HepG2 (cell line): Measurements from ENCODE around the gene FUCA1. TPM values are rescaled to one million over a fixed set of nuclear protein-coding genes. Genes with fewer than 3 reads are reported as not detected.

ENCODE experiments used
- ATAC-seq: fragments of 200-7000 bp; cut with Tn5 transposase; 3 replicates; pipeline ENCODE4 v1.9.1; 2020; ENCODE audit warnings: mild to moderate bottlenecking, moderate library complexity
- BruUV-seq: library from RNA; stranded (reverse); fragments of 400-500 nt; replicated peaks from 2 replicates; lab custom pipeline; 2021; lab: Mats Ljungman, UMichigan
- CTCF ChIA-PET: fragments of 300-600 bp; formaldehyde crosslinking; extraction: SDS; loops from one replicate; lab custom pipeline; 2021; ENCODE audit warnings: low total read pairs, inconsistent platforms, low intra/inter-chr PET ratio; lab: Yijun Ruan, JAX
- POLR2A ChIA-PET: fragments of 350-600 bp; sonication (Branson Sonifier 250); formaldehyde crosslinking; loops from one replicate; lab custom pipeline; 2020; ENCODE audit warnings: antibody characterized with exemption, inconsistent platforms; lab: Yijun Ruan, JAX
- DNase-seq: peaks from one replicate; pipeline ENCODE4 v3.0.0-alpha.2; 2015; ENCODE audit warnings: low spot score
- FAIRE-seq: peaks from 3 replicates; lab custom pipeline; 2011; peaks lifted over from hg19 to GRCh38; lab: Jason Lieb, UNC
- H2AFZ ChIP-seq: one replicate; pipeline ENCODE4 v1.6.1; 2011; ENCODE audit warnings: low read length, inconsistent platforms
- H3K27ac ChIP-seq: fragments of 300-600 bp; 3 replicates; pipeline ENCODE4 v1.8.0; 2011; ENCODE audit warnings: mixed run types, mild to moderate bottlenecking, mixed read lengths, low read length, inconsistent platforms; ENCODE audit not compliant: insufficient read depth; ENCODE audit errors: extremely low read length
- H3K27me3 ChIP-seq, 2 experiments: fragments of 200-600 bp in 1 of 2; 2 replicates in 1 of 2; 3 replicates in 1 of 2; pipeline versions ENCODE4 v1.6.0 to v1.8.0; 2011; ENCODE audit warnings: low read length in 2 of 2, mild to moderate bottlenecking in 2 of 2, moderate library complexity in 2 of 2, inconsistent platforms in 1 of 2; ENCODE audit not compliant: insufficient read depth in 2 of 2, control insufficient read depth in 1 of 2
- H3K36me3 ChIP-seq, 2 experiments: fragments of 200-600 bp in 1 of 2; replicated peaks in 1 of 2; 2 replicates in 1 of 2; 3 replicates in 1 of 2; pipeline versions ENCODE4 v1.5.1 to v1.8.0; 2011; ENCODE audit warnings: low read length in 2 of 2, inconsistent platforms in 1 of 2; ENCODE audit not compliant: insufficient read depth in 2 of 2, control insufficient read depth in 1 of 2
- H3K4me1 ChIP-seq: 2 replicates; pipeline ENCODE4 v1.5.1; 2012; ENCODE audit warnings: low read length, inconsistent platforms; ENCODE audit not compliant: insufficient read depth
- H3K4me2 ChIP-seq: 2 replicates; pipeline ENCODE4 v1.6.0; 2011; ENCODE audit warnings: low read depth, low read length, inconsistent platforms
- H3K4me3 ChIP-seq, 3 experiments: fragments of 200-600 bp in 1 of 3; sonication (generic), shearing (Covaris generic) in 1 of 3; replicated peaks in 1 of 3; 2 replicates each; pipeline ENCODE4 v1.5.1; 2011 to 2016; ENCODE audit warnings: low read length in 3 of 3, inconsistent platforms in 2 of 3, low read depth in 2 of 3, mild to moderate bottlenecking in 2 of 3, control low read depth in 1 of 3, mixed read lengths in 1 of 3; ENCODE audit not compliant: insufficient read depth in 1 of 3
- H3K79me2 ChIP-seq: one replicate; pipeline ENCODE4 v1.6.1; 2011; ENCODE audit warnings: low read length, inconsistent platforms; ENCODE audit not compliant: insufficient read depth
- H3K9ac ChIP-seq: 2 replicates; pipeline ENCODE4 v1.6.0; 2011; ENCODE audit warnings: mild to moderate bottlenecking, low read depth, low read length, inconsistent platforms; ENCODE audit not compliant: insufficient read depth
- H3K9me3 ChIP-seq: 2 replicates; pipeline ENCODE4 v1.5.1; 2012; ENCODE audit warnings: mild to moderate bottlenecking, low read length
- H4K20me1 ChIP-seq: 2 replicates; pipeline ENCODE4 v1.6.0; 2011; ENCODE audit warnings: inconsistent platforms, mild to moderate bottlenecking, low read length, moderate library complexity; ENCODE audit not compliant: insufficient read depth
- ADNP ChIP-seq: sonication (generic); formaldehyde crosslinking; IDR thresholded peaks from 2 replicates; pipeline ENCODE4 v1.4.0; 2020; ENCODE audit warnings: missing genetic modification reagents
- AGO2 ChIP-seq: fragments of 200-400 bp; formaldehyde crosslinking; optimal IDR thresholded peaks from 2 replicates; pipeline ENCODE3; 2017; ENCODE audit warnings: mild to moderate bottlenecking, low read depth, low read length, moderate library complexity
- CAMTA2 ChIP-seq: sonication (generic); formaldehyde crosslinking; IDR thresholded peaks from 2 replicates; pipeline ENCODE4 v1.4.0; 2020; ENCODE audit warnings: mild to moderate bottlenecking, missing genetic modification reagents, borderline replicate concordance
- CREB1 ChIP-seq, 2 experiments: fragments of 450-650 bp in 1 of 2; IDR thresholded peaks; 2 replicates each; pipeline ENCODE4 v1.6.1; 2016 to 2017; ENCODE audit warnings: control low read depth in 1 of 2, mild to moderate bottlenecking in 1 of 2, missing compliant biosample characterization in 1 of 2, missing genetic modification characterization in 1 of 2
- CSRNP1 ChIP-seq: sonication (generic); formaldehyde crosslinking; IDR thresholded peaks from 2 replicates; pipeline ENCODE4 v1.8.1; 2023; ENCODE audit warnings: mild to moderate bottlenecking, missing genetic modification reagents
- FOSL2 ChIP-seq: sonication (generic); formaldehyde crosslinking; IDR thresholded peaks from 2 replicates; pipeline ENCODE4 v1.4.0; 2020; ENCODE audit warnings: missing genetic modification reagents
- HDAC2 ChIP-seq: sonication (generic); formaldehyde crosslinking; IDR thresholded peaks from 2 replicates; pipeline ENCODE4 v1.4.0; 2020; ENCODE audit warnings: missing genetic modification reagents
- HNRNPUL1 ChIP-seq: fragments of 200-400 bp; formaldehyde crosslinking; IDR thresholded peaks from 2 replicates; pipeline ENCODE4 v1.6.1; 2017; ENCODE audit warnings: low read depth, mild to moderate bottlenecking, low read length, moderate library complexity
- HOXA5 ChIP-seq: sonication (generic); formaldehyde crosslinking; IDR thresholded peaks from 2 replicates; pipeline ENCODE4 v1.4.0; 2020; ENCODE audit warnings: missing genetic modification reagents
- KMT2A ChIP-seq: sonication (generic); formaldehyde crosslinking; IDR thresholded peaks from 2 replicates; pipeline ENCODE4 v1.4.0; 2020; ENCODE audit warnings: missing genetic modification reagents
- MIER2 ChIP-seq: IDR thresholded peaks from 2 replicates; pipeline ENCODE4 v1.6.1; 2016; ENCODE audit warnings: missing biosample characterization, missing genetic modification reagents
- NR3C1 ChIP-seq: sonication (generic); formaldehyde crosslinking; IDR thresholded peaks from 2 replicates; pipeline ENCODE4 v1.4.0; 2020; ENCODE audit warnings: missing genetic modification reagents
- REXO4 ChIP-seq: sonication (generic); formaldehyde crosslinking; IDR thresholded peaks from 2 replicates; pipeline ENCODE4 v1.8.0; 2022; ENCODE audit warnings: missing genetic modification reagents, mild to moderate bottlenecking, borderline replicate concordance
- SNRNP70 ChIP-seq: fragments of 200-400 bp; formaldehyde crosslinking; IDR thresholded peaks from 2 replicates; pipeline ENCODE4 v1.6.1; 2017; ENCODE audit warnings: mild to moderate bottlenecking, low read depth, low read length, moderate library complexity
- SP4 ChIP-seq: sonication (generic); formaldehyde crosslinking; IDR thresholded peaks from 2 replicates; pipeline ENCODE4 v1.8.1; 2023; ENCODE audit warnings: mild to moderate bottlenecking, missing genetic modification reagents
- ZBTB46 ChIP-seq: sonication (generic); formaldehyde crosslinking; IDR thresholded peaks from 2 replicates; pipeline ENCODE4 v1.4.0; 2020; ENCODE audit warnings: mild to moderate bottlenecking, missing genetic modification reagents, borderline replicate concordance
- ZNF3 ChIP-seq: IDR thresholded peaks from 2 replicates; pipeline ENCODE4 v1.7.0; 2017; ENCODE audit warnings: inconsistent platforms
- ZNF777 ChIP-seq: sonication (generic); formaldehyde crosslinking; IDR thresholded peaks from 2 replicates; pipeline ENCODE4 v1.4.0; 2020; ENCODE audit warnings: missing genetic modification reagents
- WGBS: methylation state at CpG from one replicate; pipeline ENCODE4 v1.1.6; 2017; ENCODE audit warnings: low lambda C conversion rate; 5-methylcytosine and 5-hydroxymethylcytosine counted together
- in situ Hi-C: cut with HindIII; loops from 2 replicates; pipeline ENCODE4 v1.10.0; 2017; ENCODE audit warnings: low pct_unique_long_range_greater_than_20kb; ENCODE audit not compliant: extremely low pct_ligation_motif_present
- intact Hi-C: fragments of 100-400 bp; cut with micrococcal nuclease; formaldehyde crosslinking; loops from one replicate; pipeline ENCODE4 v1.10.0; 2022; ENCODE audit not compliant: unreplicated experiment
- polyA plus RNA-seq, 8 experiments: library from polyadenylated mRNA; depleted of rRNA in 3 of 8; stranded (reverse) in 7 of 8; unstranded in 1 of 8; fragments of >200 nt; fragmentation: Illumina TruSeq in 4 of 8; extraction: Trizol in 4 of 8; gene quantifications; 2 replicates each; pipeline versions ENCODE4 v1.2.1 to v1.2.3, GENCODE V29; 2011 to 2016; ENCODE audit warnings: low read depth in 4 of 8, missing spikeins in 1 of 8, mixed read lengths in 1 of 8; ENCODE audit not compliant: insufficient read depth in 1 of 8
- total RNA-seq, 5 experiments: library from RNA; depleted of rRNA; stranded (reverse); fragments of >200 nt; fragmentation: Illumina TruSeq; extraction: Trizol; gene quantifications; 2 replicates each; pipeline ENCODE4 v1.2.3, GENCODE V29; 2016; ENCODE audit warnings: low read depth in 1 of 5

Gene FUCA1
- total and polyA plus RNA-seq, 2 of the 13 experiments (the other 11 are each of a cell fraction or from before 2014, with no cell fraction given), result 32.7 to 33.6 TPM

GRCh38 chr1:23816906-23817305 lies 51.2 kb downstream of the FUCA1 start:
- no peak overlapping the region for H3K4me2 ChIP-seq
- peaks cover 2 to 26% of the 10 kb centered on the region in 2 experiments; a peak in 2 of 5 replicates for H3K36me3 ChIP-seq
- in situ Hi-C loops (no loop called here), intact Hi-C loops (no loop called here)
- POLR2A ChIA-PET, result interaction anchor here (0.9 kb wide), 1 partner anchor 39 kb away, joined by 3 read pairs; the partner anchor contains the start of gene PITHD1
- no peak overlapping the region for H3K27ac ChIP-seq
- no peak overlapping the region for H2AFZ ChIP-seq
- ATAC-seq, result no peak
- no peaks in the 10 kb centered on the region for H3K27me3 ChIP-seq
- no peak for DNase-seq
- H3K9ac ChIP-seq, result no peak overlapping the region
- FAIRE-seq, result no peak
- H3K9me3 ChIP-seq, result no peaks in the 10 kb centered on the region
- BruUV-seq, result no TSS peak
- TF ChIP-seq CREB1 (IDR thresholded peaks at IDR 0.05), result no peak
- TF ChIP-seq CREB1 (CRISPR knock-in tag; IDR thresholded peaks at IDR 0.05), result no peak
- no peak for TF ChIP-seq SNRNP70
- no peak for TF ChIP-seq AGO2
- TF ChIP-seq, all 625 proteins: peak for 0
- CTCF ChIA-PET, result no interaction called here
- H3K4me3 ChIP-seq, result no peak overlapping the region
- no peaks in the 10 kb centered on the region for H3K79me2 ChIP-seq
- no peaks in the 10 kb centered on the region for H4K20me1 ChIP-seq
- no peaks in the 10 kb centered on the region for H3K4me1 ChIP-seq

DNA sequence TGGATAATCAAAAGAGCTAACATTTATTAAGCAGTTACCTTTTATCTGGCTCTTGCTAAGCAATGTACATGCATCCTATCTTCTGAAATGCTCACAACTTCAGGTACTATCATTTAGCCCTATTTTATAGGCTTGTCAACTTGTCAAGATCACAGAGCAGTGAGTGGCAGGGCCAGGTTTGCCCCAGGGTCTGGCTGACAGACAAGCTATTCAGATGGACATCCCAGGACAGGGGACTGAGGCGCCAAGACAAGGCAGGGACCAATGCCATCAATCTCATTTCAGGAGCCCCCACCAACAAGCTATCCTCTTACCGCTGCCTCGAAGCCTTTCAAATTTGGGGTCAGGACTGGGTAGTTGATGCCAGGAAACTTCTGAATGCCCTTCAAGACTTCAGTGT lies 51.7 kb downstream of the FUCA1 start:
- in situ Hi-C loops, result no loop called here
- no peaks in the 10 kb centered on the region for H3K79me2 ChIP-seq
- TF ChIP-seq ZNF3 (CRISPR knock-in tag), result no peak
- no peak for TF ChIP-seq ADNP (CRISPR knock-in tag)
- TF ChIP-seq HOXA5 (CRISPR knock-in tag), result no peak
- no peak for TF ChIP-seq NR3C1 (CRISPR knock-in tag)
- no peak for TF ChIP-seq CAMTA2 (CRISPR knock-in tag)
- no peak for TF ChIP-seq ZBTB46 (CRISPR knock-in tag)
- no peak for TF ChIP-seq FOSL2
- TF ChIP-seq SP4 (CRISPR knock-in tag), result no peak
- no peak for TF ChIP-seq CSRNP1
- no peak for TF ChIP-seq KMT2A (CRISPR knock-in tag)
- TF ChIP-seq HDAC2 (CRISPR knock-in tag), result no peak
- TF ChIP-seq HNRNPUL1, result no peak
- no peak for TF ChIP-seq ZNF777 (CRISPR knock-in tag)
- TF ChIP-seq REXO4 (CRISPR knock-in tag), result no peak
- no peak for TF ChIP-seq MIER2

More for the DNA sequence above, 51.7 kb downstream of the FUCA1 start:
- no peak overlapping the region for H3K9ac ChIP-seq
- H3K27ac ChIP-seq, result no peak overlapping the region
- BruUV-seq, result no TSS peak
- H3K36me3 ChIP-seq, result peaks cover 2 to 31% of the 10 kb centered on the region in 2 experiments; a peak in 2 of 5 replicates
- no peaks in the 10 kb centered on the region for H3K27me3 ChIP-seq
- FAIRE-seq (no peak), DNase-seq (no peak), ATAC-seq (no peak)
- H3K4me2 ChIP-seq, result no peak overlapping the region
- H2AFZ ChIP-seq, result no peak overlapping the region
- ChIA-PET CTCF (no interaction called here), POLR2A (interaction anchor here (1.0 kb wide), 1 partner anchor 38 kb away, joined by 4 read pairs; the partner anchor contains the start of gene PITHD1)
- intact Hi-C loops, result no loop called here
- 94% methylated on average over 3 of the region's 3 CpGs for WGBS
- no peak overlapping the region for H3K4me3 ChIP-seq
- H3K4me1 ChIP-seq, result no peaks in the 10 kb centered on the region
- H3K9me3 ChIP-seq, result no peaks in the 10 kb centered on the region
- no peaks in the 10 kb centered on the region for H4K20me1 ChIP-seq
